HG02610 (cell line): ENCODE measurements around the gene PANX1.

Experiments used
- ATAC-seq: cut with Tn5 transposase; IDR thresholded peaks from one replicate; pipeline ENCODE4 v1.9.1; 2021; ENCODE audit warnings: mild to moderate bottlenecking, moderate library complexity; ENCODE audit not compliant: unreplicated experiment

The PANX1 gene

DNA sequence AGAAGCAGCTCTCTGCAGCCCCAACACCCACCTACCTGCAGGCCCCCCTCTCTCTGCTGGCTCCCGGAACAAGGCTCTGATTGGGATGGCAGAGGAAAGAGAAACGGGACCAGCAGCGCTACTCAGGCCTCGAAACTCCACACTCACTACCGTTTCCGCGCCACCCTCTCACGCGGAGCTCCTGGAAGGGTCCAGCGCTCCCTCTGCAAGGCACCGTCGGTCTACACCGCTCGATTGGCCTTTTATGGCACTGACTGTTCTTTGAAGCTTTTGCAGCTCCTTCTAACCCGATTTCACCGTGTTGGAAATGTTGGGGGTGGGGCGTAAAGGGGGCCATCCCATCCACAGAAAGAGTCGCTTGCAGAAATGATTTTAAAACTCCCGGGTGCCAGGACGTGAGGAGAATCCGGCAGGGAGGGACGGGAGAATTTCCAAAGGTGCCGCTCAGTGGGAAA, 323 bp upstream of the PANX1 start:
- ATAC-seq = peak; percentile 18

DNA sequence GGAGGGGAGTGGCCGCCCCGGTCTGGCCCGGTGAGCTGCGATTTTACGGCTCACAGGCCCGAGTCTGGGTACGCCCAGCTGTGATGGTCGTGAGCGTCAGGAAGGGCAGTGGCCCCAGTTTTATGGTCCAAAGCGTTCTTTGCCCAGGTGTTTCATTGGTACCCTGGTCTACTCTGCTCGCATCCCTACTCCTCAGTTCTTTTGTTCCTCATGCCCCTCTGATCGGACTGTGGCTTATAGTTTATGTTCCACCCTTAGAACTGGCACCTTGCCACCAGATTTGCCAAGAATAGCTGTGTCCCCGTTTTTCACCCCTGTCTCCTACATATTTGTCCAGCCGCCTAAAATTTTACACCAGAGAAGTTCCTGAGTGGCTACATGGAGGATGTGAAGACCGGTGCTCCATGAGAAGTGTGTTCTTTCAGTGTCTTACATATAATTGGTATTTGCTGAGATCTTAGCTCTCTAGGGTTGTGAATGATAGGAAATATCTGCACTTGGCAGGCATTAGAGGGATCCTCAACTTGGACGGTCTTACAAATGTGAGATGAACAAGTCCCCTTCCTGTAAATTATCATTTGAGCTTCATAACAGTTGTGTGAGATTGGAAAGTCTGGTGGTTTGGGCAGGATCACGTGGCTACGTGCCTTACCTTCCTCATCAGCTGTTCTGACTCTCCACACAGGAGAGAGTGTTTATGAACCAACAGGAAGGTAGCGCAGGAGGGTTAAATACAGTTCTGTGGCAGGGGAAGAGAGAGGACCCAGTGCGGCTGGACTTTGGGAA, 1.1 kb downstream of the PANX1 start:
- ATAC-seq = no peak

DNA sequence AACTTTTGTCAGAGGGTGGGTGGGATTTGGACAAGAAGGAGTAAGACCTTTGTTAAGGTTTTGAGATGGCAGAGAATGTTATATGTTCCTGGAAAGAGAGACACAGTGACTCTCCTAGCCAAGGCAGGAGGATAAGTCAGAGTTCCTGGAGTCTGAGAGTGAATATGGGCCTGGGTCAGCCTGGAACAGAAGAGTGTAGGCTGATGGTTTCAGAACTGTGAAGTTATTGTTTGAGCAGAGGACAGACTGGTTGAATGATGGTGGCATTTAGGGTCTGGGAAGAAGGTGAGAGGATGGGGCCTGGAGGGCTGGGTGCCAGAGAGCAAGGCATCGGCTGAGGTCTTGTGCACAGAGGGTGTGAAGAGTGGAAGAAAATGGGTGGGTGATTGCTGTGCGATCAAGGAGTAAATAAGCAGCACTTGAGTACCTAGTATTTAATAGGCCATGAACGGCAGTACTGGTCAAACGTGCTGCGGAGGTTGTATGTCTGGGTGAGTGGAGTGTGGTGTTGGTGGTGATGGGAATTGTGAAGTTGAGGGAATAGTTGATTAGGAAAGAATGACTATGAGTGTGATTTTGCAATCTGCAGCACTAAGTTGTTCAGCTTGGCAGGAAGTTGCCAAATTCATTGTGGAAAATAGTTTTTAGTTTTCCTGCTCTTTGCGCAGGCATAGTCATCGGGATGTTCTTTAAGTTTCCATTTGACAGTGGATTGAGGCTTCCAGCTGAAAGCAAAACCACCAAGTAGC, 1.8 kb downstream of the PANX1 start:
- no peak for ATAC-seq

DNA sequence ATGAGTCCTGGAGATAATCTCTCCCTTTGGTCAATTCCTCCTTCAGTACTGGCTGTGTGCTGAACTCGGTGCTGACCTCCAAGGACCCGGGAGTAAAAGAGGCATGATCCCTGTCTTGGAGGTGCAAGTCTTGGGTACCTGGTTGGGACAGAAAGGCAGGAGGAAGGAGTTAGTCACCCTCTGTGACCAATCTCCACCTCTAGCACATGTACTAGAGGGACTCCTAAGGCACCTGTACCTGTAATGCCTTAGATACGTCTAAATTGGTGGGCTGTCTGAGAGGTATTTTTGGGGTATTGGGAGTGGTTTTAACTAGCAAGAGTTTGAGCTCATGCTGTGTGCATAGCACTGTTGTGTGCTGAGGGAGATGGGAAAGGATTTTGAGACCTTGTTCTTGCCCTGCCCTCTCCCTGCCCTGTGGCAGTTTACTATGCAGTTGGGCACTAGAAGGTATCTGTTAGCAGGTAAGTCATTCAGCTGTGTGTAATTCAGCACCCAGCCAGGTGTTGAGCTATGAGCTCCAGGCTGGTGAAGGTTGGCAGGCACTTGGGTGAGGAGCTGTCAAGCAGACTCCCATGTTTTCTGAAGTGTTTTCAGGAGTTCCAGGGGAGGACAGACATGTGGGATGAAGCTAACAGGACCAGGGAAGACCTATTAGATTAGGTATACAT, 2.5 kb downstream of the PANX1 start:
- ATAC-seq = no peak

DNA sequence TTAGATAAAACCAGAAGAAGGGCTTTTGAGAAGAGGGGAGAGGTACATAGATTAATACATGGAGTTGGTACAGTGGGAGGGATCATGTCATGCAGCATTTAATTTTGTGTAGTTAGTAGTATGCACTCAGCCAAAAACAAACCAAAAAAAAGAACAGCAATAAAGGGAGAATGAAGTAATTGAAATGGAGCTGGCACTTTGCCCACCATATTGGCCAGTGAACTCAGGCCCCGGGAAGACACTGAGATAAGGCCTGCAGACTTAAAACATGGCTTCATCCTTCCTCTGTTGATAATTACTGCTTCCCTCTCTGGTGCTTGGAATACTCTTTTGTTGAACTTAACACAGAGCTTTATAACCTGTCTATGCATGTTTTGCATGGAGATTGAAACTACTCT, 3.1 kb downstream of the PANX1 start:
- no peak for ATAC-seq

DNA sequence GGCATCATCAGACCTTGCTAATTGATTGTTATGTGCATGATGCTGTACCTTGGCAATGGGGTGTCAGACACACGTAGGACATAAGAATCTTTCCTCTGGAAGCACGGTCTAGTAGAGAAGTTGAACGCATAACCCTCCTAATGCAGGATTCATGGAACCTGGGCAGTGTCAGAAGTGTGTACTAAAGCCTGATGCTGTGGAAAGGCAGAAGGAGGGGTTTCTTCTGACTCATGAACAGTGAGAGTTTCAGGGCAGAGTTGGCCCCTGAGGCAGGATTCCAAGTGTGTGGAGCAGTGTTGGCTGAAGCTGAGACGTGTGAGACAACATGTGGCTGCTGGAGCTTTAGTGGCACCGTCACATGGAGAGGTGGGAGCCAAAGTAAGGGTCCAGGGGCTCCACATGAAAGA, 3.5 kb downstream of the PANX1 start:
- no peak for ATAC-seq

DNA sequence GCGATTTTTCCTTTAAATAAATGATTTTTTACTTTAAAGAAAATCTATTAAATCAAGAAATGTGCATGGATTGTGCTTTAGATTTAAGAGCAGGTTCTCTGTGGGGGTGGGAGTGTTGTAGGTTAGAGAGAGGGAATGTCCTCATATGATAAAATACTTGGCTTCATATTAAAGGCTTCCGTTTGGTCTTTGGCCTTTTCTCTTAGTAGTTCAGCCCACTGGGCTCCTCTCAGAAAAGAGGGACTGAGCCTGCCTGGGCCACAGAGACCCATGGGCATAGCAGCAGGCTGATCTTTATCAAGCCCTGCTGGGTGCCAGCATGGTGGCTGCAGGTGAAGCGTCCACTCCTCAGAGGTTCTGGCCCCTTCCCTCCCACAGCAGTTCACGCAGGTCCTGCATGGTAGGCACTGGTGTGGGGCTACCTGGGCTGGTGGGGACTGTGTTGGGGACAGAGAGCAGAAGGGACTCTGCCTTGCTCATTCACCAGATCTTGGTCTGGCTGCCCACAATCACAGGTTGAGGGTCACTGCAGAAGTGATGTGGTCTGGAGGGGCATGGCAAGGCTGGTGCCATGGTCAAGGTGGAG, 4.3 kb downstream of the PANX1 start:
- no peak for ATAC-seq

DNA sequence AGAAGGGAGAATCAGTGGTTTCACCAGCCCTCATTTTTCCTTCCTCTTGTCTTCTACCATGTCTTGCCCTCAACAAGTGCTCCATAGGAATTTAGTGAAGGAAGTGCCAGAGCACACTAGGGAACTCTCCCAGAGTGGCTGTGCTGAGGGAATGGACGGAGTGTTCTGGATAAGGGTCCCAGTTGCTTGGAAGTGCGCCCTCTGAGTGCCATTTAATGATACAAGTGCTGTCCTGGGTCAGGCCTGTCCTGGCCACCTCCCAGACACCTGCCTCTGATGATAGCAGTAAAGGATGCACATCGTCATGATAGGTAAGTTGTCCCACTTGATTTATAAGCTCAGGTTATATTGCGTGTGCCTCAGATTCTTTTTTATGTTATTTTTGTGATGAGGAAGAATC, 5.1 kb downstream of the PANX1 start:
- ATAC-seq = no peak

DNA sequence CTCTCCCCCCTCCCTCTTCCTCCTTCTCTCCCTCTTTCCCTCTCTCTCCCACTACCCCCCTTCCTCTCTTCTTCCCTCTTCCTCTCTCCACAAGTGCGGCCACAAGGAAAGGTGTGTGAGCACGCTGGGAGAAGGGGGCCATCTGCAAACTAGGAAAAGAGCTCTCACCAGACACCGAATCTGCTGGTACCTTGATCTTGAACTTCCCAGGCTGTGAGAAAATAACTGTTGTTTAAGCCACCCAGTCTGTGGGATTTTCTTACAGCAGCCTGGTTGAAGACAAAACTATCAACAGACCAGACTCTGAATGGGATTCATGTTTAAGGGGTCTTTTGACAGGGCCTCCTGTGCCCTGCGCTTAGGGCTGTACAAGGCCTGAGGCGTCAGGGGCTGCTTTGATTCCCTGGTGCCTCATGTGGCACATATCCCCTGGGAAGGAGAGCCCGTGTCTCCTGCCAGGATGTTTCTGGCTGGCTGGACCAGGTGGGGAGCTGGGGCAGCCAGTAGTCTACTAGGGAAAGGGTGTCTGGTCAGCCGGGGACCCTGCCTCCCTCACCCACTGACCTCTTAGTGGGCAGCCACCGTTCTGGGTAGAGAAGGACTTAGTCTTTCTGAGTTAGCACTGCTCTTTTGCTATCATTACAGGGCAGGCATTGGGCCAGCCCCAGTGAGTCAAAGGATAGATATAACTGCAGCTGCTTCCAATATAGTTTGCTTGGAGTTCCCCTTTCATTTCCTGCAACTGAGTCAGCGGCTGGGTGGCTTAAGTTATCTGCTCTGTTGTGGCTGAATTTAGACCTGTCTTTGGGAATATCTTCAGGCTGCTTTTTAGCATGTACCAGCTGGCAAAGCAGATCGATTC, 6.2 kb downstream of the PANX1 start:
- peak; percentile 83 for ATAC-seq

DNA sequence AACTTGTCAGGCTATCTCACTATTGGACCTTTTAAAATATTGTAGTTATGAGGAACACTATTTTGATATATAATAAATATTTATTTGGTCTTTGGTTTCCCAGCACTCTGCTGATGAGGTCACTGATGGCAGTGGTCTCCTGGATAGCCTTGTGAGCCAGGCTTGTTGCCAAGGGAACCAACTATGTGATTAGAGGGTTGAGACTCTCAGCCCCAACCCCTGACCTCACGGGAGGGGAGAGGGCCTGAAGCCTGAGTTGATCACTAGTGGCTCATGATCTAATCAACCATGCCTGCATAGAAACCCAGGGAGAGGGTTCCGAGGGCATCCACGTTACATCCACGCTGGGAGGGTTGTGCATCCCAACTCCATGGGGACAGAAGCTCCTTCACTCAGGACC, 10.8 kb downstream of the PANX1 start:
- no peak for ATAC-seq

DNA sequence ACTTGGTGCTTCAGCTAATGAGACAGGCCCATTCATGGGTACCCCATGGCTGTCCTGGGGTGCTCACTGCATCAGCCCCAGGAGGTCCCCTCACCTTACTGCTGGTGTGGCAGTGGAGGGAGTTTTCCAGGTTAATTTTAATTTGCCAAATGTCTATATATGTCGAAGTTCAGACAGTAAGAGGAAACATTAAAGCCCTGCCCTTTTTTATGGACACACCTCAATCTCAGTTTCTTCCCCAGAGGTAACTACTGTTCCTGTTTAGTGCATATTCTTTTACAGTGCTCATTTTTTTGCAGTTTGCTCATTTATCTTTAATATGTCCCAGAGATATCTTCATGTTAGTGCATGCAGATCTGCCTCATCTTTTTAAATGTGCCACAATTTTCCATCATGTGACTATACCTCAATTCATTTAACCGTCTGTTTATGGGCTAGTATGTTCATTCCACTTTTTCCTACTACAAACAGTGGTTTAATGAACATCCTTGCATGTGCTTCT, 11.6 kb downstream of the PANX1 start:
- no peak for ATAC-seq

DNA sequence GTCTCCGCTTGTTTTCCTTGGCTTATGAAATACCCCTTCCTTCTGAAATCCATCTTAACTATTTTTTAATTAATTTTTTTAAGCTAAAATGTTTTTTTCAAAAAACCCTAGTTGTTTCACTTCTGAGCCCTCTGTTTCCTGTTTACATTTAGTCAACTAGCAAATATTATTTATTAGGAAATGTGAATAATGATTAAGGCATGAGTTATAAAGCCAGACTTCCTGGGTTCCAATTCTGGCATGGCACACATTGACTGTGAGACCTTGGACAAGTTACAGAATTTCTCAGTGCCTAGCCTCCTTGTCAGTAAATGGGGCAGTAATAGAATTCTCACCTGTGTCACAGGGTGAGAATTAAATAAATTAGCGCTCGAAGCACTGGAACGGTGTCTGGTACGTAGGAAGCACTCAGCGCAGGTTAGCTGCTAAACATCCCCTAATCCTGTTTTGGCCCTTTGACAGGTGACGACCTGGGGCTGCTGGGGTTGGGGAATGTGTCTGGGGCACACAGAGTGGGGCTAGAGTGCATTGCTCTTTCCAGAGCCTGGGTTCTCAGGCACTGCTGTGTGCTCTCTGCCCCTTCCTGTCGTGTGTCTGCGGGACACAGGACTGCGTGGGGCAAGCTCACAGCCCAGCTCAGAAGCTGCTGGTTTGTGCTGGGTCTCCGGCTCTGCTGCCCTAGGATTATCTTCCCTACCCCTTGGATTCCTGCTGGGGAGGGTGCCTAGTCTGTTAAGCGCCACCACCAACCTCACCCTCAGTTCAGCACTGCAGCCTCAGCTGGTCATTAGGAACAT, 13.1 kb downstream of the PANX1 start:
- ATAC-seq = no peak

DNA sequence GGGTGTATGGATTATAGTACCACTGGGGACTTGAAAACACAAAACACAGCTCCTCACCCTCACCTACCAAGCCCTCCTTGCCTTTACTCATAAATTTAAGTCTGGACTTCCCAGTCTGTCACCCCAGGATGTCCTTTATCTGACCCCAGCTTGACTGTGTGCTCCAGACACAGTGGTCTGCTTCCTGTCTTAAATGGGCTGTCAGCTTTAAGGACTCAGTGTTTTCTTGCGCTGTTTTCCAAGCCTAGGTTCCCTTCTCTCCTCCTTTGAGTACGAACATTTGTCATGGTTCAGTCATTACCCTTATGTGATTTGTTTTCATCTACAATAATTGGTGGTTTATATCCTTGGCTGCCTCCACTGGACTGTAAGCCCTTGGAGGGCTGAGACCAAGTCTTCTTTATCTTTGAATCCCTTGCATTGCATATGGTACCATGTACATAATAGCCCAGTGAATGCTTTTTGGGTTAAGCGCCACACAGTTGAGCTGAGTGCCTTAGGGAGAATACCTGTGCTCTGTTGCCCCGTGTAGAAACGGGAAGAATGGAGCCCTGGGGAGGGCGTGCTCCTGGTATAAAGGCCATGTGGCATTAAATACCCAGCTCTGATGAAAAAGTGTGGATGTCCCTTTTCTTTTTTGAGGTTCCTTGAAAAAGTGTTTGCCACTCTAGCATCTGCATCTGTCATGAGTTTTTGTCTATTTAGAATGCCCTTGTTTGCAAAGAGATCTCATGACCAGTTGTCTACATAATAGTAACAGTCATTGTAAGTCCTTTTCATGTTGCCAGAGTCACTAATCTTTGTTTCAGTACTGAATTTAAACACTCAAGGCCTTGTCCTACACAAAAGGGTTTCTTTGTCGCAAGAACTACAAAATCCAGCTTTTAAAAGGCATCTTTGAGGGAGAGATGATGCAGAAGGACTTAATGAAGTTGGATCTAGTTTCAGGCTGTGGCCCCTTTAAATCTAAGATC, 14.0 kb downstream of the PANX1 start:
- no peak for ATAC-seq

DNA sequence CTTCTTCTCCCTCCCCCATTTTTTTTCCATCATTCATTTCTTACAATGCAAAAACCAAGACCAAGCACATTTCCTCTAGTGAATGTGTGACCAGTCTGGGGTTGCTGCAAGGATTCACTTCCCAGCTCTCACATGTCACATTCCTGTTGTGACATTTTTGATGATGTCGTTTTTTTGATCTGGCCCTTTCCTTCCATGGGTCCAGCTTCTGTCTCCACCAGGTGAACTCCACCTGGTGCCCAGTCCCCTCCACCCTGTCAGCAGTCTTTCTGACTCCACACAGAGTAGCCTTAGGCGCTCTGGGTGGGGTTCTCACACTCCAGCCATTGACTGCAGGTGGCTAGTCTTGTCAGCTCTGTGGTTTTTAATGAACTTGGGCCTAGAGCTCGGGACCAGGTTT, 15.6 kb downstream of the PANX1 start:
- no peak for ATAC-seq

DNA sequence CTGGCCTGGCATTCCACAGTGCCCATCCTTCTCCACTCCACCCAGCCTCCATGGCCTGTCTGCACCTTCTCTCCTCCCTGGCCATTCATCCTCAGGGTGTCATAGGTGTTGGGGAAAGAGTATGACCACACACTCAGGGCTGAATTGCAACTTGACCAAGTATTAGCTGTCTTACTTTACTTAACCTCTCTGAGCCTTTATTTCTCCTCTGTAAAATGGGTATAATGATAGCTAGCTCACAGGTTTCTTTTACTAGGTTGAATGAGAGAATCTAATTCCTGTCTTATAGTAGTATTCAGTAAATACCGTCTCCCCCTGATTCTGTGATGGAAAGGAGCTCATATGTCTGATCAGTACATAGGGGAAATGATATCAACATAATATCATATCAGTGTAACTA, 16.0 kb downstream of the PANX1 start:
- ATAC-seq = no peak

DNA sequence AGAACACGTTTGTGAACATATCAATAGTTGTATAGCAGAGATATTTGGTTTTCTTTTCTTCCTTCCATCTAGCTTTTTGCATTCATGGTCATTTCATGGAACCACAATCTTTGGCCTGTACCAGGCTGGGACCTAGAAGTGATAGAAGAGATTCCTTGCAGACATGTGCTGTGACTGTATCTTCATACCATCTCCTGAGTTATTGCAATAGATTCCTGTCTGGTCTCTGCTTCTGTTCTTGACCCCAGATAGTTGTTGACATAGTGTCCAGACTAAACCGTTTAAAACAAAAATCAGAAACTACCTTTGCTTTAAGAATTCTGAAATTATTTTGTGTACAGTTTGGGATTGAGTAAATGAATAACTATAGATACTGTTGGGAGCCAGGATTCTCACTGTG, 16.8 kb downstream of the PANX1 start:
- ATAC-seq = no peak

DNA sequence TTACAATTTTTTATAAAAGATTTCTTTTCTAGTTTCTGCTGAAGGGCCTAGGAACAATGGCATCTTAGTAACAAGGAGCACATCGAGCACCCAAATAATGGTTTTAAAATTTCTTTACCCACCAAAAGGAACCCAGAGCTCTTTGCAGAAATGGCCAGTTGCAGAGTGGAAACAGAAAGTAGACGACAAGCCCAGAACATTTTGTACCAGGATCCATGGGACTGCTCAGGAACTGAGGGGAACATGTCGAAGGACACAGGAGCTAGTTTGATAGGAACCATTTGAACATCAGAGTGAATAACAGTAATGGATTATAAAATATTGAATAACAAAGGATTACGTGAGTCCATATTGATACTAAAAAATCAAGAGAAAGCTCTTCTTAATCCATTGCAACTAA, 17.3 kb downstream of the PANX1 start:
- no peak for ATAC-seq

DNA sequence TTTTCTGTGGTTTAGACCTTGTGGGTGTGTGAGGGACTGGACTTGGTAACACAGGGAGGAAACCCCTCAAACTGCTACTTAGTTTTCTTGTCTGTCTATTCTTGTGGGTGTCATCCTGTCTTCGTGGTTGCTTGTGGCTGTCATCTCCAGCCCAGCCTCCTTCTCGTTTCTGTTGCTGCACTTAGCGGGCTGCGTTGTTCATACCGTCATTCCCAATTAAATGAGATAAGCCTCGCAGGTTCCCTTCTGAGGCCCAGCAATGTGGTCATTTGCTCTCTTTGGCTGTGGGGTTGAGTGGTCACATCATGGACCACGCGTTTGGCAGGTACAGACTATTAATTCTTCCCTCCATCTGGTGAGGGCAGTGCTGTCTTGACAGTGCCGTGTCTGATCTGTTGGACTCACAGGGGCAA, 18.8 kb downstream of the PANX1 start:
- peak; percentile 30 for ATAC-seq
